Heart left ventricle (tissue), 16 donors: ENCODE measurements around the gene RANGAP1. TPM values are rescaled to one million over a fixed set of nuclear protein-coding genes. Genes with fewer than 3 reads are reported as not detected.

Source experiments
- ATAC-seq, 4 donors: fragments of 200-7000 bp; cut with Tn5 transposase; one replicate each; pipeline ENCODE4 v1.9.1; 2020 to 2022; ENCODE audit warnings: moderate library complexity in 4 of 4, mild to moderate bottlenecking in 3 of 4, moderate number of reproducible peaks in 1 of 4
- DNase-seq, 5 donors: peaks; one replicate each; pipeline ENCODE4 v3.0.0-alpha.2; 2020
- H3K27ac ChIP-seq, 12 donors: fragments of 200-600 bp; sonication (generic) in 4 of 12; one replicate each; pipeline versions ENCODE4 v1.5.0 to v1.8.0; 2016 to 2022; ENCODE audit warnings: mild to moderate bottlenecking in 2 of 12
- H3K27me3 ChIP-seq, 9 donors: fragments of 200-600 bp; sonication (generic) in 2 of 9; one replicate each; pipeline versions ENCODE4 v1.5.1 to v1.8.0; 2016 to 2022; ENCODE audit warnings: mild to moderate bottlenecking in 3 of 9
- H3K36me3 ChIP-seq, 9 donors: fragments of 200-600 bp; sonication (generic) in 2 of 9; one replicate each; pipeline versions ENCODE4 v1.5.0 to v1.8.0; 2018 to 2022; ENCODE audit warnings: mild to moderate bottlenecking in 2 of 9
- H3K4me1 ChIP-seq, 12 donors: fragments of 200-600 bp; sonication (generic) in 4 of 12; one replicate each; pipeline versions ENCODE4 v1.5.0 to v1.8.0; 2016 to 2022; ENCODE audit warnings: mild to moderate bottlenecking in 3 of 12
- H3K4me3 ChIP-seq, 12 donors: fragments of 200-600 bp; sonication (generic) in 4 of 12; one replicate each; pipeline versions ENCODE4 v1.5.0 to v1.8.0; 2017 to 2022; ENCODE audit warnings: mild to moderate bottlenecking in 9 of 12, moderate library complexity in 4 of 12
- H3K9me3 ChIP-seq, 12 donors: fragments of 200-600 bp; sonication (generic) in 4 of 12; one replicate each; pipeline versions ENCODE4 v1.5.0 to v1.8.0; 2016 to 2022; ENCODE audit warnings: mild to moderate bottlenecking in 1 of 12
- POLR2A ChIP-seq, 2 donors: fragments of 450-650 bp; IDR thresholded peaks; one replicate each; pipeline ENCODE4 v1.6.1; 2017; ENCODE audit warnings: antibody characterized with exemption in 2 of 2, mild to moderate bottlenecking in 2 of 2, moderate library complexity in 2 of 2
- WGBS, 4 donors: extraction: QIAGEN DNeasy Blood & Tissue Kit in 2 of 4; methylation state at CpG; one replicate each; pipeline versions ENCODE4 v1.1.5 to v1.1.7; 2013 to 2018; 5-methylcytosine and 5-hydroxymethylcytosine counted together
- intact Hi-C, 10 donors: fragments of 100-400 bp; cut with DNase I; formaldehyde crosslinking; loops; one replicate each; pipeline versions ENCODE4 v1.11.1 to v1.14.2; 2022
- polyA plus RNA-seq, 2 donors: library from polyadenylated mRNA; stranded (reverse); fragments of 200-250 nt; gene quantifications; one replicate each; pipeline ENCODE4 v1.2.3, GENCODE V29; 2013
- total RNA-seq, 9 donors: library from RNA; depleted of rRNA in 2 of 9; stranded (reverse); fragments of >200 nt in 2 of 9; fragmentation: NEBNext Ultra II Directional in 3 of 9; extraction: Animal tissue kit (Norgen Biotek cat#: 25700) in 3 of 9; gene quantifications; one replicate each; pipeline versions ENCODE4 v1.1.0 to v1.2.4, GENCODE V29; 2016 to 2023
- TF ChIP-seq, protein P1 (sequence below), 12 donors: fragments of 200-600 bp; sonication (generic) in 4 of 12; IDR thresholded peaks; one replicate each; pipeline versions ENCODE4 v1.5.0 to v1.8.0; 2018 to 2022; ENCODE audit warnings: antibody characterized with exemption in 12 of 12, mild to moderate bottlenecking in 5 of 12
- donor health status: ischemic (EF 13 %, LVEDD 7.1; RV severe dilation, severe dysfunction).
- donor health status: healthy with polysubstance abuse.
- donor health status: DM: no; HTN: yes; CAD: no.
- donor health status: DM: no; HTN: no; CAD: no.
- donor health status: ischemic (EF 25% LVEDD 6.9; RV normal size, moderate dysfunction).
- donor health status: ischemic (EF 25% LVEDD 5.7; RV mildly dilated, moderate dysfunction).
- donor health status: healthy.
- donor health status: DM: yes; HTN: yes; CAD: no.
- donor health status: ischemic (EF 35%, LVEDD 5.7; RV mildly dilated, moderate dysfunction).
- donor health status: nonischemic (EF 11% LVEDD 7.7; RV severe dilation, severe dysfunction).
- donor health status: DM: yes; HTN: yes; CAD: no.
- donor health status: PGD.
- donor health status: ischemic (EF 29% LVEDD 5.4; RV normal size, mild dysfunction).
- donor health status: nonischemic (EF 23%, LVEDD 6.1; RV moderate dilation, normal function).

RANGAP1 gene
- total and polyA plus RNA-seq, 11 donors = 23.7 to 125 (median 35.0) TPM

DNA sequence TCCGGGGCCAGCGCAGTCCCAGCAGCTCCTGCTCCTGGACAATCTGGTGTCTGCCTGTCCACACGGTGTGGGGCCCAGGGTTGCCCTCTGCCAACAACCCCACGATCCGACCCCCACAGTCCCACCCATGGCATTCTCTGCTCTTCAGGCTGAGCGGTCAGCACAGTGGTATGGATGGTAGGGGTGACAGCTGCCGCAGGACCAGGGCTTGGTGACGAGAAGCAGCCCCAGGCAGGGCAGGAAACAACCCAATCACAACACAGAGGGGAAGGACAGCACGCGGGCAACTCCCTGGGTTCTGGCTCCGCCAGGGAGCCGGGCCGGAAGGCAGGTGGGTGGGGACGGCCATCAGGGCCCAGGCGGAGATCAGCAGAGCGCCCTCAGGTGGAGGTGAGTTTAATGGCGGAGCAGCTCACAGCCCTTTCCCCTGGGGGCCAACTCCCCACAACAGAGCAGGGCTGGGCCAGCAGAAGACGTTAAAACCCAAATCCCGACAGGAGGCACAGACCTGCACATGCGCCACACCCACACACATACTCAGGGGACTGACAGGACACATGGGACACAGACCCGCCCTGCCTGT is 40.0 kb downstream of the RANGAP1 start:
- TF ChIP-seq, protein P1, sequence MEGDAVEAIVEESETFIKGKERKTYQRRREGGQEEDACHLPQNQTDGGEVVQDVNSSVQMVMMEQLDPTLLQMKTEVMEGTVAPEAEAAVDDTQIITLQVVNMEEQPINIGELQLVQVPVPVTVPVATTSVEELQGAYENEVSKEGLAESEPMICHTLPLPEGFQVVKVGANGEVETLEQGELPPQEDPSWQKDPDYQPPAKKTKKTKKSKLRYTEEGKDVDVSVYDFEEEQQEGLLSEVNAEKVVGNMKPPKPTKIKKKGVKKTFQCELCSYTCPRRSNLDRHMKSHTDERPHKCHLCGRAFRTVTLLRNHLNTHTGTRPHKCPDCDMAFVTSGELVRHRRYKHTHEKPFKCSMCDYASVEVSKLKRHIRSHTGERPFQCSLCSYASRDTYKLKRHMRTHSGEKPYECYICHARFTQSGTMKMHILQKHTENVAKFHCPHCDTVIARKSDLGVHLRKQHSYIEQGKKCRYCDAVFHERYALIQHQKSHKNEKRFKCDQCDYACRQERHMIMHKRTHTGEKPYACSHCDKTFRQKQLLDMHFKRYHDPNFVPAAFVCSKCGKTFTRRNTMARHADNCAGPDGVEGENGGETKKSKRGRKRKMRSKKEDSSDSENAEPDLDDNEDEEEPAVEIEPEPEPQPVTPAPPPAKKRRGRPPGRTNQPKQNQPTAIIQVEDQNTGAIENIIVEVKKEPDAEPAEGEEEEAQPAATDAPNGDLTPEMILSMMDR (IDR thresholded peaks at IDR 0.05) = no peak
- H3K27ac ChIP-seq = peak overlapping the region in 1 of 12 donors; percentile 24
- no peak overlapping the region for H3K4me3 ChIP-seq
- H3K36me3 ChIP-seq = peaks cover 0 to 61% (median 34%) of the 10 kb centered on the region in 9 donors
- no peaks in the 10 kb centered on the region for H3K9me3 ChIP-seq
- 79 to 92% (median 82%) methylated on average over 16 to 21 of the region's 21 CpGs for WGBS, 4 donors
- peaks cover 0 to 16% (median 0%) of the 10 kb centered on the region in 12 donors for H3K4me1 ChIP-seq
- intact Hi-C loops = no loop called here
- no peak for ATAC-seq
- DNase-seq = no peak
- no peaks in the 10 kb centered on the region for H3K27me3 ChIP-seq

DNA sequence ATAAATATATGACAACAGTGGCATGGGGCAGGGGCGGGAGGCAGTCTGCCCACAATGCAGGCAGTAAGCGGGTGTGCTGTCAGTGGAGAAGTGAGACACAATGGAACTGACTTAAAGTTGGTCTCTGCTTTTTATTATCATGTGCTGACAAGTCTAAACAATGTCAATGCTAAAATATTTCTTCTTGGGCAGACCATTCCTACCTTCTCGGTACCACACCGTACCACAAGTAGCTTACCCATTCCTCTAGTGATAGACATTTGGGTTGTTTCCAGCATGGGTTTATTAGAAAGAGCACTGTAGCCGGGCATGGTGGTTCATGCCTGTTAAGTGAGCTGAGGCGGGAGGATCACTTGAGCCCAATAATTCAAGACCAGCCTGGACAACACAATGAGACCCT is 42.6 kb downstream of the RANGAP1 start:
- intact Hi-C loops = loop anchor here in 1 of 10 donors (2.0 kb wide), 1 partner anchor 19 kb away; no protein-coding TSS in a partner anchor
- H3K9me3 ChIP-seq = no peaks in the 10 kb centered on the region
- DNase-seq (peak in 1 of 5 donors; percentile 34), ATAC-seq (peak in 1 of 4 donors; percentile 28)
- 54 to 69% (median 61%) methylated on average over 6 of the region's 6 CpGs for WGBS, 4 donors
- no peaks in the 10 kb centered on the region for H3K27me3 ChIP-seq
- H3K4me3 ChIP-seq = no peak overlapping the region
- H3K27ac ChIP-seq = peak overlapping the region in 2 of 12 donors; percentile 30 to 34
- peaks cover 0 to 13% (median 2%) of the 10 kb centered on the region in 12 donors for H3K4me1 ChIP-seq
- peaks cover 0 to 35% (median 7%) of the 10 kb centered on the region in 9 donors for H3K36me3 ChIP-seq
- TF ChIP-seq POLR2A (IDR thresholded peaks at IDR 0.05) = no peak
- TF ChIP-seq, protein P1 (IDR thresholded peaks at IDR 0.05) = no peak

DNA sequence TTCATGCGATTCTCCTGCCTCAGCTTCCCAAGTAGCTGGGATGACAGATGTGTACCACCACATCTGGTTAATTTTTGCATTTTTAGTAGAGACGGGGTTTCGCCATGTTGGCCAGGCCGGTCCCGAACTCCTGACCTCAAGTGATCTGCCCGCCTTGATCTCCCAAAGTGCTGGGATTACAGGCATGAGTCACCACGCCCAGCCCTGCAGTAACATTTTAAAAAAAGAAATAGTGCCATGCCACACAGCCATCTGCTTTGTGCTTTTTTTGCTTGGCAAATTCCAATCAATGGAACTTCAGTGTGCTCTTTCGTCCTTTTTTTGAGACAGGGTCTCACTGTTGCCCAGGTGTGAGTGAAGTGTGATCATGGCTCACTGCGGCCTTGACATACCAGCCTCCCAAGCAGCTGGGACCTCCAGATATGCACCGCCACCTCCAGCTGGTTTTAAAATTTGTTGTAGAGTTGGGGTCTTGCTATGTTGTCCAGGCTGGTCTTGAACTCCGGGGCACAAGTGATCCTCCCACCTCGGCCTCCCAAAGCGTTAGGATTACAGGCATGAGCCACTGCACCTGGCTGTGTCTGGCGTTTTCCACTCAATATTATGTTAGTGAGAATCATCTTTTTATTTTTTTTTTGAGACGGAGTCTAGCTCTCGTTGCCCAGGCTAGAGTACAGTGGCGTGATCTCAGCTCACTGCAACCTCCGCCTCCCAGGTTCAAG is 43.4 kb downstream of the RANGAP1 start:
- 83 to 92% (median 91%) methylated on average over 18 of the region's 18 CpGs for WGBS, 4 donors
- Histone ChIP-seq H3K27ac (peak overlapping the region in 2 of 12 donors; percentile 30 to 34), H3K36me3 (peaks cover 0 to 27% (median 4%) of the 10 kb centered on the region in 9 donors), H3K27me3 (no peaks in the 10 kb centered on the region), H3K9me3 (no peaks in the 10 kb centered on the region), H3K4me3 (no peak overlapping the region), H3K4me1 (peaks cover 0 to 10% (median 4%) of the 10 kb centered on the region in 12 donors)
- ATAC-seq = no peak
- intact Hi-C loops = loop anchor here in 1 of 10 donors (2.0 kb wide), 1 partner anchor 20 kb away; no protein-coding TSS in a partner anchor
- TF ChIP-seq, protein P1 (IDR thresholded peaks at IDR 0.05) = no peak
- no peak for TF ChIP-seq POLR2A (IDR thresholded peaks at IDR 0.05)
- DNase-seq = no peak

DNA sequence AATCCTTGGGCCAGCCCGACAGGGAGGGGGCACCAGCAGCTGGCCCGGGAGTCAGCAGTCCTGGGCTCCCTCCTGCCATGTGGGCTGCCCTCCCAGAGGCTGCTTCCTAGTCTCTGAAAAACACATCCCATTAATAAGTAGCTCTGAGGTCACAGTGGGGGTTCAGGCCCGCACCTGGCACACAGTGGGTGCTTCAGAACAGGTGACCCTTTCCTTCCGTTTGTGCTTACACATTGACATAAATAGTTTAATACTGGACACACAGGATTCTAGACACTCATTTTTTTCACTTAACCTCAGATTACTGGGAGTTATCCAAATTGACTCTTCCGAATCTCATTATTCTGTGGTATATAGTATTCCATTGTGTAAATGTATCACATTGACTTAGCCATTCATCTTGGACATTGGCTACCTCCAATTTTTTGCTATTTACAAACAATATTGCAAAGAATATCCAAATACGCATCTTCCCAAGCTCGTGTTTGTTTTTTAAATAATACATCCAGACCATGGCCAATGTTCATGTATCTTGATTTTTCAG is 44.8 kb downstream of the RANGAP1 start:
- Histone ChIP-seq H3K4me3 (no peak overlapping the region), H3K36me3 (peaks cover 0 to 13% (median 0%) of the 10 kb centered on the region in 9 donors), H3K27ac (peak overlapping the region in 1 of 12 donors; percentile 40), H3K27me3 (no peaks in the 10 kb centered on the region), H3K9me3 (no peaks in the 10 kb centered on the region), H3K4me1 (peaks cover 0 to 23% (median 15%) of the 10 kb centered on the region in 12 donors)
- TF ChIP-seq POLR2A (IDR thresholded peaks at IDR 0.05) = no peak
- TF ChIP-seq, protein P1 (IDR thresholded peaks at IDR 0.05) = no peak
- ATAC-seq (no peak), DNase-seq (no peak)
- intact Hi-C loops = no loop called here
- WGBS, 4 donors = 89 to 99% (median 97%) methylated on average over 5 to 7 of the region's 7 CpGs
